Activated T-helper 2 cell treated with anti-CD3 and anti-CD28 coated beads, Interferon-gamma antibody, Interleukin-2, Interleukin-4, amounts not matched to agents 10 μg/mL and 5 μg/mL and 100 μg/mL, durations not matched to agents 14 hours and 24 hours and 36 hours (primary cell): ENCODE data around the gene PEX5. TPM values are rescaled to one million over a fixed set of nuclear protein-coding genes. Genes with fewer than 3 reads are reported as not detected.
A peak's percentile ranks its signal among the peaks of the same experiment; 100 is the strongest.
"Not testable (repeated sequence)": the region's sequence is repeated elsewhere in the genome, so short reads cannot be mapped to it uniquely, and the experiment has no call there.

Experiments
- DNase-seq: peaks from one replicate; pipeline ENCODE4 v3.0.0; 2021; ENCODE audit warnings: low spot score
- H3K27ac Mint-ChIP-seq: one replicate; pipeline ENCODE4 v1.8.0; 2021; ENCODE audit warnings: mixed read lengths
- H3K27me3 Mint-ChIP-seq: one replicate; pipeline ENCODE4 v1.8.0; 2021; ENCODE audit warnings: low read depth, mixed read lengths
- H3K36me3 Mint-ChIP-seq: one replicate; pipeline ENCODE4 v1.8.0; 2021; ENCODE audit warnings: low read depth, mixed read lengths
- H3K4me1 Mint-ChIP-seq: one replicate; pipeline ENCODE4 v1.8.0; 2021; ENCODE audit warnings: low read depth, mixed read lengths
- H3K4me3 Mint-ChIP-seq: one replicate; pipeline ENCODE4 v1.8.0; 2021; ENCODE audit warnings: low read depth, mild to moderate bottlenecking, moderate library complexity, mixed read lengths
- H3K9me3 Mint-ChIP-seq: one replicate; pipeline ENCODE4 v1.8.0; 2021; ENCODE audit warnings: mixed read lengths
- intact Hi-C: fragments of 100-400 bp; cut with micrococcal nuclease; formaldehyde crosslinking; loops from one replicate; pipeline ENCODE4 v1.15.1; 2023
- total RNA-seq: library from RNA; stranded (reverse); gene quantifications from 2 replicates; pipeline ENCODE4 v1.2.3, GENCODE V29; 2022

Gene PEX5
- total RNA-seq, 1 donor from 2014 or later: 28.3 TPM

DNA sequence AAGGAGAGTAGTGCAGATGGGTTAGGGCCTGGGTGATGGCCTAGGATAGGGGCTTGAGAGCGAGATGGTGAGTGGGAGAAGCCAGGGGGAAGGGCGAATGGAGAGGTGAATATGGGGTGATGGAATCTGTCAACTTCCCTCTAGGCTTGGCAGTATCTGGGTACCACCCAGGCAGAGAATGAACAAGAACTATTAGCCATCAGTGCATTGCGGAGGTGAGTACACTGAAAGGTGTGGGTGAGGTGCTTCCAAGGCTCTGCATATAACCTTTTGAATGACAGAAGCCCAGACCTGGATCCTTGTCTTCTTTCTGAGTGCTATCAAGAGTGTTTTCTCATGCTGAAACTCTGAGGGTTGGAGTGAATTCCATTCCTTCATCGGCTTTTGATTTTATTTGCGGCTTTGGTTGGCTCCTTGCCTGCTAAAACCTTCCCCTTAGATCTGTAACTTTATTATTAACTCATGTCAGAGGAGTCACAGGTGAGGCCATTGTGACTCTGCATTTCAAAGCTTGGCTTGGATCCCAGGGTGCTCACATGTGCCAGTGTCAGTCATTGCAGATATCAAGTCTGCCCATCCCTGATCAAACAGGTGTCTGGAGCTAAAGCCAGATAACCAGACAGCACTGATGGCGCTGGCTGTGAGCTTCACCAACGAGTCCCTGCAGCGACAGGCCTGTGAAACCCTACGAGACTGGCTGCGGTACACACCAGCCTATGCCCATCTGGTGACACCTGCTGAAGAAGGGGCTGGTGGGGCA is 18.6 kb downstream of the PEX5 start:
- H3K4me3 Mint-ChIP-seq: no peak overlapping the region
- H3K36me3 Mint-ChIP-seq: peaks cover 84% of the 10 kb centered on the region
- no peaks in the 10 kb centered on the region for H3K4me1 Mint-ChIP-seq
- DNase-seq: no peak
- peaks cover 5% of the 10 kb centered on the region for H3K9me3 Mint-ChIP-seq
- no peak overlapping the region for H3K27ac Mint-ChIP-seq
- H3K27me3 Mint-ChIP-seq: no peaks in the 10 kb centered on the region
- intact Hi-C loops: no loop called here

- H3K4me1 Mint-ChIP-seq: no peaks in the 10 kb centered on the region
- H3K9me3 Mint-ChIP-seq: peaks cover 5% of the 10 kb centered on the region
- peaks cover 72% of the 10 kb centered on the region for H3K36me3 Mint-ChIP-seq
- intact Hi-C loops: no loop called here
- no peaks in the 10 kb centered on the region for H3K27me3 Mint-ChIP-seq
- no peak overlapping the region for H3K27ac Mint-ChIP-seq
- no peak for DNase-seq
- no peak overlapping the region for H3K4me3 Mint-ChIP-seq
Observed at GRCh38 chr12:7209958-7210357, 20.5 kb downstream of the PEX5 start.

GRCh38 chr12:7210642-7211151 is 21.2 kb downstream of the PEX5 start:
- H3K4me1 Mint-ChIP-seq: no peaks in the 10 kb centered on the region
- no peak overlapping the region for H3K27ac Mint-ChIP-seq
- H3K4me3 Mint-ChIP-seq: no peak overlapping the region
- intact Hi-C loops: no loop called here
- H3K36me3 Mint-ChIP-seq: peaks cover 66% of the 10 kb centered on the region
- no peaks in the 10 kb centered on the region for H3K27me3 Mint-ChIP-seq
- DNase-seq: no peak
- H3K9me3 Mint-ChIP-seq: peaks cover 5% of the 10 kb centered on the region

GRCh38 chr12:7212678-7213077 is 23.2 kb downstream of the PEX5 start:
- Mint-ChIP-seq H3K27me3 (no peaks in the 10 kb centered on the region), H3K4me3 (no peak overlapping the region), H3K4me1 (no peaks in the 10 kb centered on the region), H3K36me3 (peaks cover 49% of the 10 kb centered on the region), H3K9me3 (peaks cover 5% of the 10 kb centered on the region), H3K27ac (no peak overlapping the region)
- intact Hi-C loops: no loop called here
- DNase-seq: no peak

DNA sequence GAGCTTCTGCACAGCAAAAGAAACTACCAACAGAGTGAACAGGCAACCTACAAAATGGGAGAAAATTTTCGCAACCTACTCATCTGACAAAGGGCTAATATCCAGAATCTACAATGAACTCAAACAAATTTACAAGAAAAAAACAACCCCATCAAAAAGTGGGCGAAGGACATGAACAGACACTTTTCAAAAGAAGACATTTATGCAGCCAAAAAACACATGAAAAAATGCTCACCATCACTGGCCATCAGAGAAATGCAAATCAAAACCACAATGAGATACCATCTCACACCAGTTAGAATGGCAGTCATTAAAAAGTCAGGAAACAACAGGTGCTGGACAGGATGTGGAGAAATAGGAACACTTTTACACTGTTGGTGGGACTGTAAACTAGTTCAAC is 24.3 kb downstream of the PEX5 start:
- H3K9me3 Mint-ChIP-seq, H3K4me3 Mint-ChIP-seq, intact Hi-C loops, H3K27ac Mint-ChIP-seq, DNase-seq, H3K27me3 Mint-ChIP-seq, H3K4me1 Mint-ChIP-seq: not testable (repeated sequence)
- peaks cover 39% of the 10 kb centered on the region for H3K36me3 Mint-ChIP-seq

- Mint-ChIP-seq H3K27me3 (peaks cover 2% of the 10 kb centered on the region), H3K27ac (no peak overlapping the region), H3K9me3 (peaks cover 3% of the 10 kb centered on the region), H3K4me1 (no peaks in the 10 kb centered on the region), H3K4me3 (no peak overlapping the region), H3K36me3 (peaks cover 7% of the 10 kb centered on the region)
- intact Hi-C loops: no loop called here
- DNase-seq: no peak
Observed at GRCh38 chr12:7217475-7218069, 28.1 kb downstream of the PEX5 start.

GRCh38 chr12:7219599-7220243 is 30.2 kb downstream of the PEX5 start:
- Mint-ChIP-seq H3K9me3 (no peaks in the 10 kb centered on the region), H3K27ac (no peak overlapping the region), H3K4me1 (no peaks in the 10 kb centered on the region), H3K27me3 (peaks cover 3% of the 10 kb centered on the region), H3K4me3 (no peak overlapping the region), H3K36me3 (no peaks in the 10 kb centered on the region)
- intact Hi-C loops: loop anchor here (1.0 kb wide), 2 partner anchors 241 to 419 kb away; no protein-coding TSS in a partner anchor
- DNase-seq: peak; percentile 49

DNA sequence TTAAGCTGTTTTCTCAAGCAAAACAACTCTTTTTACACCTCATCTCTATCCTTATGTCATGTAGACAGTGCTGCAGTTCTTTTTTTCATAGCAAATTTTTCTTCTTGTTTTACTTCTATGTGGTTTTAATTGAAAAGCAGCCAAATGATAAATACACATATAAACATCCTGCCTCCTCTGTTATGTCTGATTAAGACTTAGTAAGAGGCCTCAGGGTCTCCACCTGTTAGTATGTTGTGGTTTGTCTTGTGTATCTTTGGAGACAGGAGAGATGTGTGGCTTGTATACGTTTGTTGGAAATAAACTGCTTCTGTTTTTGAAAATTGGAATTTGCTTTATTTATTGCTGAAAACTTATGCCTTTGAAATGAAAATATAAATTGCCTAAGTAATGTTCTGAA is 32.0 kb downstream of the PEX5 start:
- DNase-seq: no peak
- Mint-ChIP-seq H3K9me3 (no peaks in the 10 kb centered on the region), H3K4me3 (no peak overlapping the region), H3K27ac (no peak overlapping the region), H3K36me3 (no peaks in the 10 kb centered on the region), H3K4me1 (no peaks in the 10 kb centered on the region), H3K27me3 (peaks cover 4% of the 10 kb centered on the region)
- intact Hi-C loops: no loop called here

DNA sequence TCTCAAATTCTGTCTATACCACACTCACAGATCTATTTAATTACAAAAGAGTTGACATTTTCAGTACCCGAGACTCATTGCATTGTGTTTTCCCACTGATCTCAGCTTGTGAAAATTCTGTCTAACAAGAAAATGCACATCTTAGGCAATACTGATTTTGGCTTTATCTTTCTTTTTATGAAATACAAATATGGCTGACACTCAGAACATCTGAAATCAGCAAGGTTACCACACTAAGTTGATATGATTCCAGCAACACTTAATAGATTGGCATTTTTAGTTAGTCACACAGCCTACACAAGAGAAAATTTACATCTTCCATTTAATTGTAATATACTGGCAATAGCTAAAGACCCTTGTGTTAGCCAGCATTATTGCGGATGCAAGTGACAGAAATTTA is 40.3 kb downstream of the PEX5 start:
- no peak overlapping the region for H3K27ac Mint-ChIP-seq
- H3K4me3 Mint-ChIP-seq: no peak overlapping the region
- peaks cover 22% of the 10 kb centered on the region for H3K27me3 Mint-ChIP-seq
- H3K36me3 Mint-ChIP-seq: no peaks in the 10 kb centered on the region
- no peaks in the 10 kb centered on the region for H3K4me1 Mint-ChIP-seq
- H3K9me3 Mint-ChIP-seq: peaks cover 5% of the 10 kb centered on the region
- intact Hi-C loops: no loop called here
- no peak for DNase-seq

GRCh38 chr12:7241404-7242005 is 52.0 kb downstream of the PEX5 start:
- Mint-ChIP-seq H3K9me3 (no peaks in the 10 kb centered on the region), H3K36me3 (no peaks in the 10 kb centered on the region), H3K27me3 (peaks cover 21% of the 10 kb centered on the region), H3K4me1 (peaks cover 6% of the 10 kb centered on the region), H3K27ac (no peak overlapping the region), H3K4me3 (no peak overlapping the region)
- no peak for DNase-seq
- intact Hi-C loops: no loop called here

DNA sequence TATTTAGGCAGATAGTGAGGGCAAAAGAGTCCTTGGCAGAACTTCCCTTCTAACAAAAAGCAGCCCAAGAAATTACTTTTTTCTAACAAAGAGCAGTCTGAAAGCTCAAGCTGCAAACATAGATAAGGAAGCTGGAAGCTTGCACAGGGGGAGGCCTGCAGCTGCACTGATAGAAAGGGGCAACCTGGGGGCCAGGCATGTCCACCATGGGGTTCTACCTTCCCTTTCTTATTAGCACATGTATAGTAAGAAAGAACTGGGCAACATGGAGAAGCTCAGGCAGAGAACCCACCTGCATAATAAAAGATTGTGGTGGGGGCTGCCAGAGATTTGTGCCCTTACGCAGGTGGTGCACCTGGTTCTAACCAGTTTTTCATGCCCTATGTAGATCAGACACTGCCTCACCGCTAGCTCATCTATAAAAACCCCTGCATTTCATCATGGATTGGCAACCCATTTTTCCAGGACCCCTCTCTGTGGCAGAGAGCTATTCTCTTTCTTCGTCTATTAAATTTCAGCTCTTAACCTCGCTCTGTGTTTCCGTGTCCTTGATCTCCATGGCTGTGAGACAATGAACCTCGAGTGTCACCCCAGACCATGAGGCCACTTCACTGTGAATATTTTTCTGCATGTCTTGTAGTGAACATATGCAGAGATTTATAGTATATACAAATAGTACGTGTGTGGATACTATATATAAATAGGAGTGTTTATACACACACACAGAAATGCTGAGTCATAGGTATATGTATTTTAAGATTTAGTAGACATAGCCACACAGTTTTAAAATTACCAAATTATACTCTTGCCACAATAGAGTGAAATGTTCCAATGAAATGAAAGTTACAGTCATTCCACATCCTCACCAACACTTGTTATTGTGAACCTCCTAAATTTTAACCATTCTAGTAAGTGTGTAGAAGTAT is 53.0 kb downstream of the PEX5 start:
- DNase-seq: no peak
- intact Hi-C loops: no loop called here
- H3K27ac Mint-ChIP-seq: no peak overlapping the region

GRCh38 chr12:7251328-7251996 is 62.0 kb downstream of the PEX5 start:
- DNase-seq, intact Hi-C loops, H3K36me3 Mint-ChIP-seq, H3K27ac Mint-ChIP-seq, H3K27me3 Mint-ChIP-seq, H3K4me1 Mint-ChIP-seq, H3K9me3 Mint-ChIP-seq, H3K4me3 Mint-ChIP-seq: not testable (repeated sequence)

More for the DNA sequence above, 53.0 kb downstream of the PEX5 start:
- Mint-ChIP-seq H3K4me1 (peaks cover 6% of the 10 kb centered on the region), H3K4me3 (no peak overlapping the region), H3K27me3 (peaks cover 20% of the 10 kb centered on the region), H3K36me3 (no peaks in the 10 kb centered on the region), H3K9me3 (no peaks in the 10 kb centered on the region)
